Adipocyte (in vitro differentiated cells): Measurements from ENCODE around the gene FCN1.

Experiments used
- DNase-seq: peaks from one replicate; pipeline ENCODE4 v3.0.0-alpha.2; 2015; ENCODE audit warnings: low read depth
- H3K27me3 ChIP-seq: replicated peaks from 2 replicates; pipeline ENCODE4 v1.7.0; 2013; ENCODE audit warnings: mild to moderate bottlenecking, low read length, moderate library complexity; ENCODE audit not compliant: control insufficient read depth, insufficient read depth
- H3K36me3 ChIP-seq: 2 replicates; pipeline ENCODE4 v1.7.0; 2013; ENCODE audit warnings: low read length, mild to moderate bottlenecking, moderate library complexity; ENCODE audit not compliant: control insufficient read depth, insufficient read depth, severe bottlenecking
- H3K4me1 ChIP-seq: 2 replicates; pipeline ENCODE4 v1.7.0; 2013; ENCODE audit warnings: mild to moderate bottlenecking, low read length, moderate library complexity; ENCODE audit not compliant: control insufficient read depth, insufficient read depth
- H3K4me3 ChIP-seq: 2 replicates; pipeline ENCODE4 v1.7.0; 2013; ENCODE audit warnings: mild to moderate bottlenecking, low read length, moderate library complexity
- H3K9ac ChIP-seq: 2 replicates; pipeline ENCODE4 v1.7.0; 2013; ENCODE audit warnings: mild to moderate bottlenecking, low read length, moderate library complexity
- H3K9me3 ChIP-seq: 2 replicates; pipeline ENCODE4 v1.7.0; 2013; ENCODE audit warnings: mild to moderate bottlenecking, low read length, moderate library complexity; ENCODE audit not compliant: control insufficient read depth

FCN1 gene

GRCh38 chr9:134886413-134886913, 31.2 kb downstream of the FCN1 start:
- Histone ChIP-seq H3K4me1 (no peaks in the 10 kb centered on the region), H3K27me3 (peaks cover 22% of the 10 kb centered on the region)
- DNase-seq = no peak

DNA sequence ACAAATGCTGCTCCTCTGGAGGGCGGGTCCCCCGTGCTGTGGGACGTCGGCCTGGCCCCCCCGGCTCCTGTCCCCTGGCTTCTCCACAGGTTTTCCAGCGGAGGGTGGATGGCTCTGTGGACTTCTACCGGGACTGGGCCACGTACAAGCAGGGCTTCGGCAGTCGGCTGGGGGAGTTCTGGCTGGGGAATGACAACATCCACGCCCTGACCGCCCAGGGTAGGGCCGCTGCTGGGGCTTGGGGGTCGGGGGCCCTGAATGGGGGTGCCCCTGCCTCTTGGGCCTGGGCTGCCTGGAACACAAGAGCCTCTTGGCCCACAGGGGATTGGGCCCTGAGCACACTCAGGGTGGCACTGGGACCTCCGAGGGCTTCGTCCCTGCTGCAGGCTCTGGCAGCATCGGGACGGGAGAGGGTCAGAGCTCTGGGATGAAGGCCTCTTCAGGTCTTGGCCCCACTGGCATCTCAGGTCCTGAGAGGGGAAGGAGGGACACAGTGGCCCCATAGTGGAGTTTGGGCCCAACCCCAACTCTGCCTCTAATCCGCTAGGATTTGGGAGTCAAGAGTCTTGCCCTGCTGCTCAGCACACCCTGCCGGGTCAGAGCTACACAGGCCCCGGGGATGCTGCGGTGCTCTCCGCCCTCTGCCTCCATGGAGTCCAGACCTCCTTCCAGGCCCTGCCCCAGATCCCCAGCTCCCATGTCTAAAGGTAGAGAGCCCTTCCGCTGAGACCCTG, 31.9 kb downstream of the FCN1 start:
- Histone ChIP-seq H3K27me3 (peaks cover 26% of the 10 kb centered on the region), H3K4me3 (no peak overlapping the region), H3K4me1 (no peaks in the 10 kb centered on the region), H3K9ac (no peak overlapping the region), H3K36me3 (no peaks in the 10 kb centered on the region), H3K9me3 (no peaks in the 10 kb centered on the region)
- DNase-seq = no peak

More at GRCh38 chr9:134886413-134886913, 31.2 kb downstream of the FCN1 start:
- H3K4me3 ChIP-seq = no peak overlapping the region
- H3K36me3 ChIP-seq = no peaks in the 10 kb centered on the region
- no peak overlapping the region for H3K9ac ChIP-seq
- H3K9me3 ChIP-seq = no peaks in the 10 kb centered on the region

GRCh38 chr9:134885001-134885678, 32.6 kb downstream of the FCN1 start:
- no peaks in the 10 kb centered on the region for H3K9me3 ChIP-seq
- no peak overlapping the region for H3K9ac ChIP-seq
- H3K4me3 ChIP-seq = no peak overlapping the region
- no peaks in the 10 kb centered on the region for H3K36me3 ChIP-seq
- H3K27me3 ChIP-seq = peaks cover 33% of the 10 kb centered on the region
- no peaks in the 10 kb centered on the region for H3K4me1 ChIP-seq
- no peak for DNase-seq

DNA sequence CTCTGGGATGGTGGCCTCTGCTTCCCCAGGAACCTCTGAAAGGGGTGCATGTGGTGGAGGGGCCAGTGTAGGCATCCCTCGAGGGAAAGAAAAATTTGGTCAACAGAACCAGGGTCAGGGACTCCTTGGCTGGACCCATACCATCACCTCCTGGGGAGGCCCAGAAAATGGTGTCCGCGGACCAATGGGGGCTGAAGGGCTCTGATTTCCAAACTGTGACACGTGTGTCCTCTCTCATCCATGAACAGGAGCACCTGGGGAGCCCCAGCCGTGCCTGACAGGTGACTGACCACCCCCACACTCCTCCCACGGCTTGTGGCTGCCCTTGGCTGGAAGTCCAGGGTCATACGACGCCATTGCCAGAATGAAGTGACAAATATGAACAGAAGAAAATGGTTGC, 33.2 kb downstream of the FCN1 start:
- no peak overlapping the region for H3K4me3 ChIP-seq
- H3K27me3 ChIP-seq = peaks cover 38% of the 10 kb centered on the region
- no peaks in the 10 kb centered on the region for H3K4me1 ChIP-seq
- H3K36me3 ChIP-seq = no peaks in the 10 kb centered on the region
- no peak overlapping the region for H3K9ac ChIP-seq
- DNase-seq = no peak
- no peaks in the 10 kb centered on the region for H3K9me3 ChIP-seq

GRCh38 chr9:134883040-134883782, 34.5 kb downstream of the FCN1 start:
- no peaks in the 10 kb centered on the region for H3K9me3 ChIP-seq
- no peak overlapping the region for H3K4me3 ChIP-seq
- DNase-seq = no peak
- no peaks in the 10 kb centered on the region for H3K4me1 ChIP-seq
- peaks cover 40% of the 10 kb centered on the region for H3K27me3 ChIP-seq
- H3K36me3 ChIP-seq = no peaks in the 10 kb centered on the region
- no peak overlapping the region for H3K9ac ChIP-seq

DNA sequence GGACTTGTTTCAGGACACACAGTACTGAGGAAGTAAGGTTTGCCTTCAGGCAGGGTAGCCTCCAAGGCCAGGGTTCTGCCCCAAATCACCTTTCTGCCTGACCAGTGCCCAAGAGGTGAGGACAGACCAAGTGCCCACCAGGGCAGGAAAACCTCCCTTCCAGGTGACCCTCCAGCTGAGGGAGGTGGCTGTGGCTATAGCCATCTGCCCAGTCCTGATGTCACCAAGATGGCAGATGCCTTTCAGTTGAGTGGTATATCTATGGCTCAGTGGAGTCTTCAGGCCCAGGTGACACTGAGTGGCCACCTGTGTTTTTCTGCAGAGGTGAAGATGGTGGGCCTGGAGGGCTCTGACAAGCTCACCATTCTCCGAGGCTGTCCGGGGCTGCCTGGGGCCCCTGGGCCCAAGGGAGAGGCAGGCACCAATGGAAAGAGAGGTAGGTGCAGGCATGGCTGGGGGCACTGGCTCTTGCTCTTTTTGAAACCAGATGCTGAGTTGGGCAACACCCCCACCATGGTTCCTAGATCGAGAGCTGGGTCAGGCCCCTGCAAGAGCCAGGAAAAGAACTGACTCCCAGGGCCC, 35.4 kb downstream of the FCN1 start:
- Histone ChIP-seq H3K27me3 (peaks cover 36% of the 10 kb centered on the region), H3K9me3 (no peaks in the 10 kb centered on the region), H3K36me3 (no peaks in the 10 kb centered on the region), H3K9ac (no peak overlapping the region), H3K4me1 (no peaks in the 10 kb centered on the region), H3K4me3 (no peak overlapping the region)
- DNase-seq = no peak

- no peak for DNase-seq
- H3K4me1 ChIP-seq = no peaks in the 10 kb centered on the region
- peaks cover 36% of the 10 kb centered on the region for H3K27me3 ChIP-seq
- no peaks in the 10 kb centered on the region for H3K9me3 ChIP-seq
- H3K9ac ChIP-seq = no peak overlapping the region
- H3K4me3 ChIP-seq = no peak overlapping the region
- no peaks in the 10 kb centered on the region for H3K36me3 ChIP-seq
These were observed 36.4 kb downstream of the FCN1 start for GRCh38 chr9:134881313-134881670.

DNA sequence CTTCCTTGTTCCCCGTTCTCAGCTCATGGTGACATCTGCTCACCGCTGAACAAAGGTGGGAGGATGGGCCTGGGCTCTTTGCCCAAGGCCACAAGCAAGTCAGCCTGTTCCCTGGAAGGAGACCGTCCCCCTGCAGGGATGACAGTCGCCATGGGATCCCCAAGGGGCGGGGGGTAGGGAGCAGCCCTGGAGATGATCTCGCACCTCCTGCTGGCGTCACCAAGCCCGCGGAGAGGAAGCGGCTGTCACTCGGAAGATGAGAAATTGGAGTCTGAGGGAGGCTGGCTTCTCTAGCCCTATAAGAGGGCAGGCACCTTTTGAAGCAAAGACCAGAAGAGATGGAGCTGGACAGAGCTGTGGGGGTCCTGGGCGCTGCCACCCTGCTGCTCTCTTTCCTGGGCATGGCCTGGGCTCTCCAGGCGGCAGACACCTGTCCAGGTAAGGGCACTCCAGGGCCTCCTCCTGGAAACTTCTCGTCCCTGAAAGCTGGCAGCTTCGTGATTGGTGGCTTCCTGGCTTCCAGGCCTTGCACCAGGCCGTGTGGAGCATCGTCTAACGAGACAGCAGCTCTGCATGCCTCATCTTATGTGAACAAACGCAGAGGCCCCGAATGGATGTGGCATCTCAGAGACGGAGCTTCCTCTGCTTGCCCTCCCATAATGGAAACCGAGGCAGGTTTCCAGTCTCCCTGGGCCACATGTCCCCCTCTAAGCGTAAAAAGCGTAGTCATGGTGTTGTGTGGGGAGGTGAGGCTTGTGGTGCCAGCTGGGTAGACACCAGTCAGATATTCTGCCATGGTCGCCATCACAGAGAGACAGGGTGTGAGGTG, 37.0 kb downstream of the FCN1 start, which contains the start of gene FCN2:
TSS of gene FCN2 (plus strand) at position 327 of the 829 bp plus-strand sequence. CDS start at position 339, 12 bp downstream.
- H3K9me3 ChIP-seq = no peaks in the 10 kb centered on the region
- DNase-seq = no peak
- no peak within 1 kb of the TSS for H3K4me3 ChIP-seq
- H3K9ac ChIP-seq = no peak within 1 kb of the TSS
- H3K36me3 ChIP-seq = no peaks in the 10 kb centered on the region
- H3K27me3 ChIP-seq = peaks cover 36% of the 10 kb centered on the region
- H3K4me1 ChIP-seq = no peaks in the 10 kb centered on the region

DNA sequence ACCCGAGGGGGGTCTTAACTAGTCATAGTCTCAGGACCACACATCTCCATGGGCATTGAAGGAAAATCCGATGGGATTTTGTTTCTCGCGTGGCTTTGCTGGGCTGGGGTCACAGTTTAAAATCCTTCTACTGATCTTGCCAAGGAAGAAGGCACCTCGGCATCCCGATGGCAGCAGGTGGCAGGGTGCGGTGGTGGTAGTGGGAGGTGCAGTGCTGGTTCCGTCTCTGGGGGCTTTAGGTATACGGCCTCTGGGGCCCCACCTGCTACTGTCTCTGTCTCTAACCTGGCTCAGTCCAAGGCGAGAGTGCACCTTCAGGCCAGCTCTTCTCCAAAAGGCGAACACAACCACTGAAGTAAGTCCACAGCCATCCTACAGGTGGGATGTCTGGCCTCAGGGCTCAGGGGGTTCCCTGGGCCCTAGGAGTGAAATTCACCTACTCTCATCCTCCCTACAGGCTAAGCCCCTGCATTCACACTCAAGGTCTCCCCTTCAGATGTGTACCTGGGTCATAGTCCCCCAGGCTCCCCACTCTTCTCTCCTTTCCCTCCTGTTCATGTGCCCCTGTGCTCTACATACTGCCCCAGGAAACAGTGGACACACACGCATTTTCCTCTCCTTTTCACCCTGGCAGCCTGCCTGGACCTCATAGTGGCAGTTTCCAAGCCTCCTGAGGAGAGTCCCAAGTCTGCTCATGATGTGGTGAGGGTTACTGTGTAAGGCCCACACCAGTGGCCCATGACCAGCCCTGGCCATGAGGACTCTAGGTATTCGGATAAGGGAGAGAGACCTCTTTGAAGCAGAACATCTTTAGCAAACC, 37.8 kb downstream of the FCN1 start:
- Histone ChIP-seq H3K9ac (no peak overlapping the region), H3K27me3 (peaks cover 40% of the 10 kb centered on the region), H3K4me1 (no peaks in the 10 kb centered on the region), H3K9me3 (no peaks in the 10 kb centered on the region), H3K4me3 (no peak overlapping the region), H3K36me3 (no peaks in the 10 kb centered on the region)
- no peak for DNase-seq

GRCh38 chr9:134877541-134877940, 40.2 kb downstream of the FCN1 start:
- Histone ChIP-seq H3K4me1 (no peaks in the 10 kb centered on the region), H3K9me3 (peaks cover 6% of the 10 kb centered on the region), H3K27me3 (peaks cover 43% of the 10 kb centered on the region), H3K4me3 (no peak overlapping the region), H3K9ac (no peak overlapping the region), H3K36me3 (no peaks in the 10 kb centered on the region)
- DNase-seq = no peak
